Measurements from ENCODE around the gene SEC14L1.
A peak's percentile ranks its signal among the peaks of the same experiment; 100 is the strongest.

Gene SEC14L1

GRCh38 chr17:77214328-77214727 lies 73.6 kb downstream of the SEC14L1 start:
- DNase-seq (ENCODE audit: low spot score): no peak

DNA sequence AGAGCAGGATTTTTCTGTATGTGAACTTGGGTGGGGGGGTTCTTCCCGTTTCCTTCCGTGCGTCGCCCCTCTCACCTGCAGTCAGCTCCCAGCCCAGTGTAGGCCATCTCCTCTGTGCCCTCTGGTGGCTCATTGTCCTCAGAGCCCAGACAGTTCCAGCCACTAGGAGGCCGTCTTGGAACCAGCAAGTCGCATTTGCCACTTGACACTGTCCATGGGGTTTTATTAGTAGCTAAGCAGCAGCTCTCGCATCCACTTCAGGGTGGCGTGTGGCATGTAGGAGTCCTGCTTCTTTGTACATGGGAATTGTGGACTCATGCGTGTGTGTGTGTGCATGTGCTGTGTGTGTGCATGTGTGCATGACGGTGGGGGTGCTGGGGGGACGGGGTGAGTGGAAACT lies 74.0 kb downstream of the SEC14L1 start:
- DNase-seq (ENCODE audit: low spot score): peak; percentile 3

GRCh38 chr17:77215281-77215680 lies 74.5 kb downstream of the SEC14L1 start:
- no peak for DNase-seq (ENCODE audit: low spot score)

- DNase-seq (ENCODE audit: low spot score): no peak
Observed at GRCh38 chr17:77216486-77216885, 75.7 kb downstream of the SEC14L1 start.

- no peak for DNase-seq (ENCODE audit: low spot score)
Observed at GRCh38 chr17:77217123-77217522, 76.4 kb downstream of the SEC14L1 start.

- no peak for DNase-seq (ENCODE audit: low spot score)
Observed at GRCh38 chr17:77217566-77217965, 76.8 kb downstream of the SEC14L1 start.

GRCh38 chr17:77218902-77219301 lies 78.1 kb downstream of the SEC14L1 start:
- DNase-seq (ENCODE audit: low spot score): no peak

- no peak for DNase-seq (ENCODE audit: low spot score)
Observed at GRCh38 chr17:77222356-77222755, 81.6 kb downstream of the SEC14L1 start.

DNA sequence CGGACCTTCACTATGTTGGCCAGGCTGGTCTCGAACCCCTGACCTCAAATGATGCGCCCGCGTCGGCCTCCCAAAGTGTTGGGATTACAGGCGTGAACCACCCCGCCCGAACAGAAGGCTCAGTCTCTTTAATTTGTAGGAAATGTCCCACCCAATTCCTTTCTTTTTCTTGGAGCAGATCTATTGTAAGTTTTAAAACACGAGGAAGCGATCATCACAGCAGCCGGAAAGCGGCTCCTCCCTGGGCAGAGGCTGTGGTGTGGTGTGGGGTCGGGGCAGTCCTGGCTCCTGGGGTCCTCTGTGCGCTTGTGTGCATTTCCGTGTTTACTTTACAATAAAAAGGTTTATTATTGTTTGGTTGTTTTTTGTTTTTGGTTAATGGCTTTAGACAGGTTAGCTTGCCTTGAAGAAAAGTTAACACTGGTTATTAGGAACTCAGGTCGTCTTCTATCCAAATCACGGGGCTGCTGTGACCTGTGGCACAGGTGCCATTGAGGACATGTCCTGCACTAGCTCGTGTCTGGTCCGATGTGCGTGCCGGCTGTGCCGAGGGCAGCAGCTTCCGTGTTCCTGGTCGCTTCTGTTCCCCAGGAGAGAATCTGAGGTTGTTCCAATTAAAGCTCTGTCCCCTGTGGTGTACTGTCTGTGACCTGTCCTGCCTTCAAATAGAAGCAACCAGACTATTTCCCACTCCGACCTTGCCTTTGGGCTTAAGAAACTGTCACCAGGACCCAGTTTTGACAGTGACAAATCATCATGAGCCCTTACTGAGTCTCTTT lies 83.1 kb downstream of the SEC14L1 start:
- no peak for DNase-seq (ENCODE audit: low spot score)

DNA sequence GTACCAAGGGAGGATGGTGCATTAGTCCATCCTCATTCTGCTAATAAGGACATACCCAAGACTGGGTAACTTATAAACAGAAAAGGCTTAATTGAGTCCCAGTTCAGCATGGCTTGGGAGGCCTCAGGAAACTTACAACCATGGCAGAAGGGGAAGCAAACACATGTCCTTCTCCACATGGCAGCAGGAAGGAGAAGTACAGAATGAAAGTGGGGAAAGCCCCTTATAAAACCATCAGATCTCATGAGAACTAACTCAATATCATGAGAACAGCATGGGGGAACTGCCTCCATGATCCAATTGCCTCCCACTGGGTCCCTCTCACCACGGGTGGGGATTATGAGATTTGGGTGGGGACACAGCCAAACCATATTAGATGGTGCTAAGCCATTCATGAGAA lies 84.5 kb downstream of the SEC14L1 start:
- no peak for DNase-seq (ENCODE audit: low spot score)

DNA sequence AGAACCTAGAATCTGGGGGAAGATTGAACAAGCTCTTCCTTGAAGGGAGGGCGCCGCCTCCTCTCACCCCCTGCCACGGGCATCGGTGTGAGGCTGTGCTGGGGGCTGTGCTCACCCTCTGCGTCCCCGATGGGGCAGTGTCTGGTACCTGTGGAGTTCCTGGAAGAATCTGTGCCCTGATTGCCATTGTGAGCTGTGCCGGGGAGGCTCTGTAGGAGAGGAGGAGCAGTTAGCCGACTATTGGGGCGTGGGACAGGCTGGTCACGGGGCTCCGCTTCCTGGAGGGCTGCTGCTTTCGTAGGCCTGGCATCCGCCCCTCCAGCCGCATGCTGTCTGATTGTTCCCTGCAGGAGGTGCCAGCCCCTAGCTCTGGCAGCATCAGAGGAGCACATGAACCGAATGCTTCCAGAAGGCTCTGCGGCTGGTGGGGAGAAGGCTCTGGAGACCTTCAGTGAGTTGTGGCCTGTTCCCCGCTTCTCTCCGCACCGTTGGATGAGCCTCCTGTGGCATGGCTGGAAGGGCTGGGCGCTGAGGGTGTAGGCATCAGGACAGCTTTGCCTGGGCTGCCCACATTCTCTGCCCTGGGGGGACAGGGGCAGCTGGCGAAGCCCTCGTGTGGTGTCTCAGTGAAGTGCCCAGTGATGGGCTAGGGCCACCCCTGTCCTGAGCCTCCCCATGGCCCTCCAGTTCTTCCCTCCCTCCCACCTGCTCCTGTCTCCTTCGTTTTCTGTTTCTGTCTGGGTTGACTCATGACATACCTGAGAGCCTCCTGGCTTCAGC lies 86.9 kb downstream of the SEC14L1 start:
- no peak for DNase-seq (ENCODE audit: low spot score)

GRCh38 chr17:77228241-77228752 lies 87.5 kb downstream of the SEC14L1 start:
- no peak for DNase-seq (ENCODE audit: low spot score)

DNA sequence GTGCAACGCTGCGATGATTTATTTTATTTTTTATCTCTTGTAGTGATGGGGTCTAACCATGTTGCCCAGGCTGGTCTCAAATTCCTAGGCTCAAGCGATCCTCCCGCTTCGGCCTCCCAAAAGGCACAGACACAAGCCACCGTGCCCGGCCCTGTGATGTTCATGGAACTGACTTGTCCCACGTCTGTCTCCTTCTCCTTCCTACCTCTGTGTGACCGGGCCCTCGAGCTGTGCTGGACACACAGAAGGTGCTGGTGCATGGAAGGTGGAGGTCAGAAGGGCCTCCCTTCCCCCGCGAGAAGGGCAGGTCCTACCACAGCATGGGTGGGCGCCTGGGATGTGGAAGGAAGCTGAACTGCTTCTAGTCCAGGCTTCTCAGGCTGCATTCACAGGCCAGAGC lies 88.0 kb downstream of the SEC14L1 start:
- DNase-seq (ENCODE audit: low spot score): no peak

DNA sequence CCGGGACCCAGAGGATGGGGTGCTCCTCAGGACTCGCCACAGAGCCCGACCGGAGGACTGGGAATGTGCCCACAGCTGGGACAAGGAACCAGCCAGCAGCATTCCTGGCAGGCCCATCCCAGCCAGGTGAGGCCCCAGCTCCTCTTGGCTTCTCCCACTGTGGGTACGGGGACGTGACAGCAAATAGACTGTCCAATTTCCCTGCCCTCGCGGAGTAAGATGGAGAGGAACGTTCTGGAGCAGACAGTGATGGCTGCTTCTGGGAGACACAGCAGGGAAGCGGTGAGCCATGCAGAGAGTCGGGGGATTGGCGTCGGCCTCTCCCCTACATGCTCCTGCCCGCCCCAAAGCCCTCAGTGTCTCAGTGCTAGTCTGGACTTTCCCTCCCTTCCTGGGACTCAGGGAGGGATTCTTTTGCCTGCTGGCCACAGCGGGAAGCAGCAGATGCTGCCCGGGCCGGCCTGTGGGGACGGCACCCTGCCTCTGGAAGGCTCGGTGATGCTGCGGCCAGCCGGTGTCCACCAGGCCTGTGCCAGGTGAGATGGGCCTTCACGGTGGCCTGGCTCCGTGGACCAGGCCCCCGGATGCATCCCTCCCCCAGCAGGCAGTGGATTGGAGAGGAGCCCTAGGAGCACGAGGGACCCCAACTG lies 89.1 kb downstream of the SEC14L1 start:
- DNase-seq (ENCODE audit: low spot score): no peak

DNA sequence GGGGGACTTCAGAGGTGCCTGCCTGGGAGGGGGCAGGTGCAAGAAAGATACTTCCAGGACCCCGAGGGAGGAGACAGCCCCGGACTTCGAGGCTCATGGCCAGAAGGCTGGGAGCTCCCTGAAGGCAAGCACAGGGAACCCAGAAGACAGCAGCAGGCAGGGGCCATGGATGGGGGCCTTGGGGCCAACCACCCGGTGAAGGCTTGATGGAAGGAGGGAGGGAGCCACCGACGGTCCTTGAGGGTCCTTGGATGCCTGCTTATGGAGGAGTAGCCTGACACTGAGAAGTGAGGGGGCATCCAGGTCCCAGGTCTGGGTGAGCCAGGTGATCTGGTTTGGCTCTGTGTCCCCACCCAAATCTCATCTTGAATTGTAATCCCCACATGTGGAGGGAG lies 89.7 kb downstream of the SEC14L1 start:
- DNase-seq (ENCODE audit: low spot score): no peak

GRCh38 chr17:77231076-77231871 lies 90.5 kb downstream of the SEC14L1 start:
- DNase-seq (ENCODE audit: low spot score): no peak

DNA sequence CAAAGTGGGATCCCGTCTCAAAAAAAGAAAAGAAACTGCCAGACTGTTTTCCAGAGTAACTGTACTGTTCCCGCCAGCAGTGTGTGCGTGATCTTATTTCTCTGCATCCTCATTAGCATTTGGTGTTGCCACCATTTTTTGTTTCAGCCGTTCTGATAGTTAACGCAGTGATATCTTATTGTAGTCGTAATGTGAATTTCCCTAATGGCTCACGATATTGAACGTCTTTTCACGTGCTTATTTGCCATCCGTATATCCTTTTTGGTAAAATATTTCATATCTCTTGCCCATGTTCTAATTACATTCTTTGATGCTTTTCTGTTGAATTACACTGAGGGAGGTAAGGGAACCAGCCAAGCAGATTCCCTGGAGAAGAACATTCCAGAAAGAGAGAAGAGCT lies 92.4 kb downstream of the SEC14L1 start:
- no peak for DNase-seq (ENCODE audit: low spot score)

DNA sequence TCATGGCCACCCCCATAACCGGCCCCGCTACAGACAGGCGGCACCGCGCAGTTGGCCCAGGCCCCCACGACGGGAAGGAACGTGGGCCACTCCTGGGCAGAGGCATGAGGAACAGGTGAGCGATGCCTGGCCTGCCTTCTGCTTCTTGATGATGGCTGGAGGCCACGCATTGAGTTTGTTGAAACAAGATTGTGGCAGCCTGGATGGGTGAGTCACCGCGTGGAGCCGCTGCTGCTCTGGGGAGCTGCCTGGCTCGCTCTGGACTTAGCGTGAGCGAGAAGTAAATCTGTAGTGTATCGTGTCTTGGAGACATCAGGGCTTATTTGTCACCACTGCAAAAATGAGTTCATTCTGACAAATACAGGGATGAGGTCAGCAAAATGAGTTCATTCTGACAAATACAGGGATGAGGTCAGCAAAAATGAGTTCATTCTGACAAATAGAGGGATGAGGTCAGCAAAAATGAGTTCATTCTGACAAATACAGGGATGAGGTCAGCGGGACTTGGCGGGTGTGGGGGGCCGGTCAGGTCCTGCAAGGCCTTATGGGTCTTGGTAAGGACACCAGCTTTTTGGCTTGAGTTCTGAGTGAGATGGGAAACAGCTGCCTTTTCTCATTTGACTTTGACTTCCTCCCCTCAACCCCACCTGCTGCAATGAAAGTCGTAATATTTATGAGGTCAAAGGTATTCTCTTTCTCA lies 93.0 kb downstream of the SEC14L1 start:
- DNase-seq (ENCODE audit: low spot score): no peak

- no peak for DNase-seq (ENCODE audit: low spot score)
Observed at GRCh38 chr17:77234695-77235094, 93.9 kb downstream of the SEC14L1 start.

DNA sequence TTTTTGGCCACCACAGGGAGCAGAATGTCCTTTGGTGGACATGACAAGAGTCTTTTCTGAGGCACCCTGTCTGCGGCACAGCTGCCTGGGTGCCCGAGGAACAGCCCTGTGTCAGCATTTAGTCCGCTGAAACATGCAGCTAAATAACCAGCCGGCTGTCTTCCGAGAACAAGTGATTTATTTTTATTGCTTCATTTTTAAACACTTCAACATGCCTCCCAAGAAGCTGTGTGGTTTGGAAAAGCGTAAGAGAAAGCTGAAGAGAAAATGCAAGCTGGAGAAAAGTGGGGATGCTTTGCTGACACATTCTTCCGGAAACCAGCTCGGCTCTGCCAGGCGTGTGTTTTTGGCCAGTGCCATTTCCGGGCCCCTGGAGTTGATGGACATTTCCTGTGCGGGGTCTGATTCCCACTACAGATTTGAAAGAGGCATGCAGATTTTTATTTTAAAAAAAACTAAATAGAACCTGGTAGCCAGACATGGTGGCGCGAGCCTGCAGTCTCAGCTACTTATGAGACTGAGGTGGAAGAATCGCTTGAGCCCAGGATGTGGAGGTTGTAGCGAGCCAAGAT lies 94.7 kb downstream of the SEC14L1 start:
- no peak for DNase-seq (ENCODE audit: low spot score)
